SK-MEL-5 (cell line): Measurements from ENCODE around the gene ASTN2. TPM values are rescaled to one million over a fixed set of nuclear protein-coding genes. Genes with fewer than 3 reads are reported as not detected.
"Not testable (repeated sequence)": the region's sequence is repeated elsewhere in the genome, so short reads cannot be mapped to it uniquely, and the experiment has no call there.

Experiments
- DNase-seq: peaks from one replicate; pipeline ENCODE4 v3.0.0-alpha.2; 2016; ENCODE audit warnings: low read depth, low spot score
- in situ Hi-C: cut with HindIII; loops from 2 replicates; pipeline ENCODE4 v1.10.0; 2016; ENCODE audit warnings: low sequenced_read_pairs, high pct_unique_total_duplicates, low pct_unique_long_range_greater_than_20kb
- total RNA-seq: library from RNA; depleted of rRNA; stranded (reverse); fragments of >200 nt; shearing (Covaris generic); gene quantifications from 2 replicates; pipeline ENCODE4 v1.2.3, GENCODE V29; 2014

Gene ASTN2
- total RNA-seq, 1 experiment from 2014 or later, result 11.9 TPM

DNA sequence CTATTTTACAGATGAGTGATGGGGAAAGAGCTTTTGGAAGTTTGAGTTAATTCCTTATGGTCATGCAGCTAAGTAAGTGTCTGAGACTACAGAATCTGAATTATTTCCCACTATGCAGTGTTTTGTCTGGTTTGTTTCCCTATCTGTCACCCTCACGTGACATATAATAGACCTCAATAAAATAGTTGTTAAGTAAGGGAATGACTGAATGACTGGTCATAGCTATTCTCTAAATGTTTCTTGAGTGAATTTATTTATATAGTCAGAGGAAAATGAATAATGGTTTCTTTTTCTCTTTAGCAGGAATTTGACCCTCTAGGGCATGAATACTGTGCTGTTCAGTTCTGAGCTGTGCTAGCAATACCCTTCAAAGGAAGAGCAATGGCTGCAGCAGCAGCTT is 717.5 kb downstream of the ASTN2 start:
- DNase-seq, result peak; percentile 51
- in situ Hi-C loops, result no loop called here

DNA sequence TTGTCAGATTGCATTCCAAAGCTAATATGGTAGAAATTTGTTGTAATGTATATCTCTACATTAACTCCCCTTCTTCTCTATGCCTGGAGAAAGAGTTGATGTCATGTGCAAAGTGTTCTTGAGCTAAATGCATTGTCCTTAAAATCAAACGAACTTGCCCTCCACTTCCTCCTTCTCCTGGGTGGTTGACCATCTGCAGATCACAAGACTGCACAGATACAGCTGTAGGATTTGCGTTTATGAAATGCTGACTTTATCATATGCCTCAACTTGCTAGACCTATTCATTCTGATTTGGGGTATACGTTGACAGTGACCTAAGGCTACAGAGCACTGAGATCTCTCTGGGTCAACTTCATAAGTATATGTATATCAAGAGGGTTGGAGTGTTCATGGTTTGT is 719.4 kb downstream of the ASTN2 start:
- in situ Hi-C loops, result no loop called here
- peak; percentile 56 for DNase-seq

DNA sequence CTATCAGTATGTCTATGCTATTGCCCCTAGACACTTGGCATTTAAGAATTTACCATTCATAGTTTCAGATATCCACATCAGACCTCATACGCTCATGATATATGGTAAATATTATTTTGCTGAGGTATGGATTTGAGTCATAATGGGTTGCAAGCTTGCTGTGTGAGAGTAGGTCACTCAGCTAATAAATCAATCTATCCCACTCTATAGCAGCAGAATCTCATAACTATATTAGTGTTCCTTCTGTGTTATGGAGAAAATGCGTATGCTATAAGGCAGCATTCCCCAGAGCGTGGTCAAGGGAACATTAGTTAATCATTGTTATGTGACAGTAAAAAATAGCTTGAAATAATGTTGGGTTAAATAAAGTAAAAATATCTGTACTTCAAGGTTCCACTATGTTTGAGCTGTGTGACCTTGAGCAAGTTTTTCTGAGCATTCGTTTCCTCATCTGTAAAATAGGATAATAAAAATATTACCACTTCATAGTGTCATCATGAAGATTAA is 720.0 kb downstream of the ASTN2 start:
- no peak for DNase-seq
- in situ Hi-C loops, result no loop called here

DNA sequence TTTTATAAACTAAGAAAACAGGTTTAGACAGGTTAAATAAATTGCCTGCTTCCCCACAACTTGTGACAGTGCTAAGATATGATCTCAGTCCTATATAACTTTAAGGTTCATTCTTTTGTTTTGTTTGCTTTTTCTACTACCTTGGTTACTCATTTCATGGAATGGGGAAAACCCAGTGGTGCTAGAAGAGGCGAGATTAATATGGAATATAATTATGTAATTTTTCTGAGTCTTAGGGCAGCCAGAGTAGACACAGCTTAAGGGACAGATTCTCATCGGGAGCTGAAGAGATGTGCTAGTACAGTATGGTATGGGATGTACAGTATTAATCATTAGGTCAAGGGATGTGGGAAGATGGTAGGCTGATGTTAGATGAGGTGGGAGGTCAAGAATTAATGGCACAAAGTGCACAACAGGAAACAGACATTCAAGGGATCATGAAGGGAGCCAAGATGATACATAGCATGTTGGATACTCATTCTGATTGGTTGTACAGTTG is 721.6 kb downstream of the ASTN2 start:
- no peak for DNase-seq
- in situ Hi-C loops, result no loop called here

DNA sequence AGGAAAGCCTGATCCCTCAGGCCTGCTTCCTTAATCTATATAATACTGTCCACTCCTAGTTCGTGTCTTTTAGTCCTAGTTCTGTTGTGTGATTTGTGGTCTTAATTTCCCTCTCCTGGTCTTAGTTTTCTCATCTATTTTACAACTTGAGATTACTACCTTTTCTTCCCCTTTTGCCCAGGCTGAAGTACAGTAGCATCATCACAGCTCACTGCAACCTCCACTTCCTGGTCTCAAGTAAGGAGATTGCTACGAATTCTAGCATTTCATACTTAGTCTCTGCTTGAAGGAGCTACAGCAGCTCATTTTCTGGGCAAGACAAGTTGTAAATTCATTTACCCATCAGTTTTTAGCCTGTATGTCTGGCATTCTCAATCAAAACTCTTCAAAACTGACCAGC is 722.2 kb downstream of the ASTN2 start:
- in situ Hi-C loops, result no loop called here
- no peak for DNase-seq

DNA sequence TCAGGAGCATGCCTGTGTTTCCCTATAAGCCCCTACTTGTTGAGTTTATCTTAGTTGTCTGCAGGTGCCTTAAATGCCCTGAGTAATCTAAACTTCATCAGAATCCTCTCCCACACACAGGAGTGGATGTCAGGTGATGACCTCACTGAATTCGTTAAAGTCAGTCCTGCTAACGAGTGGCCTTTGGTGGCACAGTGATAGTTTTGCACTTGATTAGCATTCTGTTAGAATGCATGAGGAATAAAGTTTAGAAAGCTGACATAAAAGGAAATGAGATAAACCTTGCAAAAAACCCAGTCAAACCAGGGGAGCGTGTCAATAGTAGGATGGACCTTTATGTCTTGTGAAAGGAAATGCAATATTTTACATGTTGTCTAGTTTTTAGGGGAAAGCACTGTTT is 723.2 kb downstream of the ASTN2 start:
- DNase-seq, result no peak
- in situ Hi-C loops, result no loop called here

DNA sequence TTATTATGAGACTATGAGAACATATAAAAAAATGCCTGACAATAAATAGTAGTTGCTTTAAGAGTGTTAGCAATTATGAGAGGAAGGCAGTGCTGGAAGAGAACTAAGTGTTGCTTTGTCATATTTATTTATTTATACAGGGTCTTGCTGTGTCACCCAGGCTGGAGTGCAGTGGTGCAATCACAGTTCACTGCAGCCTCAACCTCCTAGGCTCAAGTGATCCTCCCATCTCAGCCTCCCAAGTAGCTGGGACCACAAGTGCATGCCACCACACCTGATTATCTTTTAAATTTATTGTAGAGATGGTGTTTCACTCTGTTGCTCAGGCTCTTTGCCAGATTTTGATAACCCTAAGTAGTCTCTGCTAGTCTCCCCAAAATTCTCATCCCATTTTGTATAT is 724.1 kb downstream of the ASTN2 start:
- in situ Hi-C loops, result not testable (repeated sequence)

DNA sequence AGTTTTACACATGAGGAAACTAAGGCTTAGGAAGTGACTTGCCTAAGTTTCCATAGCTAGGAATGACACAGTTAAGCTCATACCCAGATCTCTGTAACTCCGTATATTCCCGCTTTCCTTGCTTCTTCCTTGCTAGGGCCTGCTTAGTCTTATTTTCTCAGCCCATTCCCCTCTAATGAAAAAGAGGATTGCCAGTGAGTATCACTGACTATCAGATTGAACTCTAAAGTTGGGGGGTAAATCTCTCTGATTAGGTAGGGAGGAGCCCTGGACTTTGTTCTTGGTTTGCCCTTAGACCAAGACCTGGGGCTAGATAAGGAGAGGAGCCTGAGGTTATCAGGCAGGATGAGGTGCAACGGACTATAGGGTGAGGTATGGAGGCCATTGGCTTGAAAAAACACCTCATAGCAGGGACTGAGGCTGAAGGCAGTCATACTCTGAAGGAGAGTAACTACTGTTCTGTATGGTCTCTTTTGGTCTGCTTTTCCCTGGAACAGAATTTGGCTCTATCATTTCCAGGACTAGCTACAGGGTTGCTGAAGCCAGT is 725.3 kb downstream of the ASTN2 start:
- in situ Hi-C loops, result no loop called here
- DNase-seq, result no peak

More for the DNA sequence above, 724.1 kb downstream of the ASTN2 start:
- DNase-seq, result not testable (repeated sequence)

DNA sequence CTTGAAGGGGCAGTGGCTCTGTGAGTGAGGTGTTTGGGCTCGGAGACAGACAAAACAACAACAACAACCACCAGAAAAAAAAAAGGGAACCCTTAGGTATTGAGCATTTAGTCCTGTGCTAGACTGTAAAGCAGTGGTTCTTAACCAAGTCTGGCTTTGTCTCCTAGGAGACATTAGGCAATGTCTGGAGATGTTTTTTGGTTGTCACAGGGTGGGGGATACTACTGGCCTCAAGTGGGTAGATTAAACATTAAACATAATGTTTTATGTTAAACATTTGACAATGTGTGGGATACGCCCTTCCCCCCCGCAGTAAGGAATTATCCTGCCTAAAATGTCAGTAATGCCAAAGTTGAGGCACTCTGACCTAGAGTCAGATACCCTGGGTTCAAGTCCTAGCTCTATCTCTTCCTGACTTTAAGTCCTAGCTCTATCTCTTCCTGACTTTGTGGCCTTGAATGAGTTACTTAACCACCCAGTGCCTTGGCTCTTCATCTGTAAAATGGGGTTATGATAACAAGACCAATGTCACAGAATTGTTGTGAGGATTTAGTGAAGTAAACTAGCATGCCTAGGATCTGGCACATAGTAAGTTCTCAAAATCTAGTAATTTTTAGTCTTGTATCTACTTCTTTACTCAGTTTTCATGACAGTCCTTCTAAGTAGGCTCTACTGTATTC is 725.9 kb downstream of the ASTN2 start:
- in situ Hi-C loops, result no loop called here
- no peak for DNase-seq

DNA sequence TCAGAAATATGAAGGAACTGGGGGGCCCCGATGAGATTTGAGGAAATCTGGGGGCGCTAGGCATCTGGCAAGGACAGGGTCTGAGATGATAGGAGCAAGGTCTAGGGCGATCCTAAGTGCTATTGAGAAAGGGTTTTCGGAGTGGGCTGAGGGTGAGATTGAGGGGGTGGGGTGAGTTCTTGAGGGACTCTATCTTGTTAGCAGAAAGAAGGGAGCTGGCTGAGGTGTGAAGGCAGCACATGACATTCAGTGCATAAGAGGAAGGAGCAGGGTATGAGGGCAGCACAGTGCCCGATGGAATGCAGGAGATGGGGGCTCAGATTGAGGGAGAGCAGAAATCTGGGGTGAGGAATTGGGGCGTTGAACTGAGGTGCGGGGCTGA is 727.1 kb downstream of the ASTN2 start:
- no peak for DNase-seq
- in situ Hi-C loops, result no loop called here

DNA sequence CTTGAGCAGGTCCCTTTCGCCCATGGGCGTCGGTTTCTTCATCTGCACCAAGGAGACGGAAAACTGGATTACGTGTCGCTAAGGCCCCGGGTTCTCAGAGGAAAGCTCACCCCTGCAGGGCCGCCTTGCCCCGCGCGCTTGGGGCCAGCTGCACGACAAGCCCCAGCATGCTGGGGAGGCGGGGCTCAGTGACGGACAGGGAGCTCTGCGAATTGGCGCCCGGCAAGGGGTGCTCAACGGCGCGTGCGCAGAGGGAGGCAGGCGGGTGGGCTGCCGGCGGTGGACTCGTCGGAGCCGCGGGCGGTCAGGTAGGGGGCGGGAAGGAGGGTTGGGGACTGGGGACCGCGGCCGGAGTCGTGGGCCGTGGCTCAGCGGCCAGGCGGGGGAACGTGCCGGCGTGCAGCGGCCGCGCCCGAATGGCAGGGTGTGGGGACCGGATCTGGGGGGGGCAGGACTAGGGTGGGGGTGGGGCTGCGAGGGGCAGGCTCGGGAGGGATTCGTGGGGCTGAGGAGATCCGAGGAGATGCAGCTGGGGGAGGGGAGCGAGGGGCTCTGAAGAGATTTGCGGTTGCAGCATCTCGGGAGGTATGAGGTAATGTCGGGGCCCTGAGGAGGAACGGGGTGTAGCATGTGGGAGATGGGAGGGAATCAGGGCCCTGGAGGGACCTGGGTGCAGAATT is 727.6 kb downstream of the ASTN2 start, which contains the start of gene TRIM32:
Gene TRIM32 (plus strand): TSS at position 232 of the 680 bp plus-strand sequence. CDS start 10,438 bp downstream, outside the sequence.
- in situ Hi-C loops, result no loop called here
- peak; percentile 89 for DNase-seq

DNA sequence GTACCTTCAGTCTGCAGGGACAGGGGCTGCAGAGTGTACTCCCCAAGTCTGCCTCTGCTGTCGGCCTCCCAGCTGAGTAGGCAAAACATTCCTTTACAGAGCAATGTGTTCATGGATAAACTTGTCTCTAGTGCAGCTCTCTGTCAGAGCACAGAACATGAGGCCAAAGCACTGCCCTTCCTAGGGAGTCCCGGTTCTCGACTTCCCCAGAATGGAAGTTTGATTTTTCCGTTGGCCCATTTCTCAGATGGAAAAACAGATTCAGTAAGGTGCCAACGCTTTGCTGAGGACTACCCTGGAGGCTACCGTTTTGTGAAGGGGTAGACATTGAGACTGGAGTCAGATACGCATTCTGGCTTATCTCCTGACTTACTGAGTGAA is 728.2 kb downstream of the ASTN2 start:
- in situ Hi-C loops, result no loop called here
- no peak for DNase-seq

DNA sequence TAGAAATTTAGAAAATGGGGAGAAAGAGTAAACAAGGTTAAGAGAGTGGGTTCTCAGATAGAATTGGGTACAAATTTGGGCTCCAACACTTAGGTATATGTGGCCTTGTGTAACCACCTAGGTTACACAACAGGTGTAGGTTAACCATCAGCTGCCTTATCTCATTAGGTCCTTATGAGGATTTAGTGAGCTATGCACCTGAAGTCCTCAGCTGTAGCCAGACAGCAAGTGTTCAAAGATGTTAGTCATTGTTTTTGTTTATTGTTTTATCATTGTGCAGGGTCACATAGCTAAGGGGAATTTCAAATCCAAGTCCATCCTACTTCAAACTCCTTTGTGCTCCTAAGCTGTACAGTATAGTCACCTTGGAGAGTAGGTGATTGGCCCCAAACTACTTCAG is 728.7 kb downstream of the ASTN2 start:
- DNase-seq, result no peak
- in situ Hi-C loops, result no loop called here

DNA sequence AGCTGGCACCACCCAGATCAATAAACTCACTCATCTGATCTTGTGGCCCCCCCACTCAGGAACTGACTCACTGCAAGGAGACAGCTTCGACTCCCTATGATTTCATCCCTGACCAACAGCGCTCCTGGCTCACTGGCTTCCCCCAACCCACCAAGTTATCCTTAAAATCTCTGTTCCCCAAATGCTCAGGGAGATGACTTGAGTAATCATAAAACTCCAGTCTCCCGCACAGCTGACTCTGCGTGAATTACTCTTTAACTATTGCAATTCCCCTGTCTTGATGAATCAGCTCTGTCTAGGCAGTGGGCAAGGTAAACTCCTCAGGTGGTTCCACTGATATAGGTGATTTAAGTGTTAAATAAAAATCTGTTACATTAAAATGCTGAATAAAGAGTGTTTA is 729.7 kb downstream of the ASTN2 start:
- no peak for DNase-seq
- in situ Hi-C loops, result no loop called here

DNA sequence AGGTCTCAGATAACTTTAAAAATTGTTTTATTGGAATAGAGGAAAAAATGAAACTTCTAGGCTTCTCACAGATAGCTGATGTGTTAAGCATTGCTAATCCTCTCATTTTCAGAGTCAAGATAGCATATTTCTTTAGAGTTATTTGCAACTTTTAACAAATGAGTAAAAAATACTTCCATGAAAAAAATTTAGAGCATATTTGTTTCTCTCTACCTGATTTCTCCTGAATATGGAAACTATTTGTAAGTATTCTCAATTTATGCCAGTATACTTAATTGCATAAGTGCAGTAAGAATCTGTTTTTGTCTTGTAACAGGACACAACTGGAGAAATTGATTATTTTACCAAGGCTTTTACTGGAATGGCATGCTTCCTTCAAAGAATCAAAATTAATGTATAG is 731.3 kb downstream of the ASTN2 start:
- no peak for DNase-seq
- in situ Hi-C loops, result no loop called here

DNA sequence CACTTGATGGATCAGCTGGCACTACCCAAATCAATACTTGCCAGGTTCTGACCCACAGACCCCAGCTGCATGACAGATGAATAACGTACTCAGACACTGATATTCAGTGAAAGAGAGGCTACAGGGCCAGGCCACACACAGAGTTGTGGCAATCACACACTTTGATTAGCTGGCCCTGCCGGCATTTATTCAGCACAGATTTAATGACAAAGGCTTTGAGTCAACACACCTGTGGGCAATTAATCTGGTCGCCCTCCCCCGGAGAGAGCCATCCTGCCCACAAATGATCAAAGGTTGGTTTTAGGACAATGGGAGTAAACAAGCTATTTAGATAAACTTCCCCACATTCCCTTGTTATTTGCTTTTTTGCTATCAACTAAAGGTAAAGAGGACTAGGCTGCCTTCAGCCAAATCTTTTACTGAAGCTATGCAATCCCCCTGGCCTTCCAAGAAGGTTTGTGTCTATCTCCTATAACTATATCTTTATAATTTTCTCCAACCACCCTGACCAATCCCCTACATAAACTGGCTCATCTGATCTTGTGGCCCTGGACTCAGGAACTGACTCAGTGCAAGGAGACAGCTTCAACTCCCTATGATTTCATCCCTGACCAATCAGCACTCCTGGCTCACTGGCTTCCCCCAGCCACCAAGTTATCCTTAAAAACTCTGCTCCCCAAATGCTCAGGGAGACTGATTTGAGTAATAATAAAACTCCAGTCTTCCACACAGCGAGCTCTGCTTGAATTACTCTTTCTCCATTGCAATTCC is 740.5 kb downstream of the ASTN2 start:
- in situ Hi-C loops, result no loop called here
- DNase-seq, result no peak

DNA sequence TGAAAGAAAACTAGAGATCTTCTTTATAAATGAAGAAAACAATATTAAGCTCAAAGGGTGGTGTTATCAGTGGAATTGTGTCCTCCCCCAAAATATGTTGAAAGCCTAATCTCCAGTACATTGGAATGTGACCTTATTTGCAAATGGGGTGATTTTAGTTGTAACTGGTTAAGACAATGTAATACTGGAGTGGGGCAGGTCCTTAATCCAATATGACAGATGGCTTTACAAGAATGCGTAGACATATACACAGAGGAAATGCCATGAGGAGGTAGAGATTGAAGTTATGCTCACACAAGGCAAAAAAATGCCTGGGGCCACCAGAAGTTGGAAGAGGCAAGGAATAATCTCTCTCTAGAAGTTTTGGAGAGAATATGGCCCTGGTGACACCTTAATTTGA is 741.5 kb downstream of the ASTN2 start:
- DNase-seq, result no peak
- in situ Hi-C loops, result no loop called here

DNA sequence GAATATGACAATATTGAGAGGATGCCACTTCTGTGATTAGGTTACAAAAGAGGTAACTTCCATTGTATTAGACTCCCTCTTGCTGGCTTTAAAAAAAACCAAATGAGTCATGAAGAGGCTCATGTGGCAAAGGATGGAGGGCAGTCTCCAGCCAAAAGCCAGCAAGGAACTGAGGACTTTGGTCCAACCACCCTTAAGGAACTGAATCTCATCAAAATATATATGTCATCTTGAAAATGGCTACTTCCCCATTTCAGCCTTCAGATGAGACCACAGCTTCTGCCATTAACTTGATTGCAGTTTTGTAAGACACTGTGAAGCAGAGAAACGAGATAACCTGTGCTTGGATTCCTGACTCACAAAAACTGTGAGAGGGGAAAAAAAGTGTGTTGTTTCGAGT is 743.3 kb downstream of the ASTN2 start:
- in situ Hi-C loops, result no loop called here
- DNase-seq, result no peak
